ENCODE measurements around the gene OSR1. TPM values are rescaled to one million over a fixed set of nuclear protein-coding genes. Genes with fewer than 3 reads are reported as not detected.

The OSR1 gene
- total and polyA plus RNA-seq, 2 of the 4 experiments (the other 2 are of a cell fraction), result 12.4 to 48.0 TPM

DNA sequence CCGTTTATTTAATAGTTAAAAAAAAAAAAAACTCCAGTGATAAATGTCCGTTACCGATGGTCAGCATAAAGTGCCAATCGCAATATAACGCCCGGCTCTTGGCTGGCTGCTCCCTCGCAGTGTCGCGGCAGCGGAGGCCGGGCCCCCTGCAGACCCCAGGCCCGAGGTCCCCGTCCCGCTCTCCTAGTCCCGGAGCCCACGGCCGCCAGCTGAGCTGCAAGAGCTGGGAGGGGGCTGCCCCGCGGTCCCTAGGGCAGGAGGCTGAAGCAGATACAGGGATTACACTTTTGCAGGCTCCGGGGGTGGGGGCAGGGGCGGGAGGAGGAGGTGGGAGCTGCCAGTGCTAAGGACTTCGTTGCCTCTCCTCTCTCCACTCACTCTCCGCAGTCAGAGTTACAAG is 6.9 kb downstream of the OSR1 start:
- Histone ChIP-seq H3K4me3 (ENCODE audit: insufficient read depth, low read depth, low read length) (no peak overlapping the region), H3K9me1 (ENCODE audit: insufficient read depth, low read length) (peaks cover 20% of the 10 kb centered on the region), H2AFZ (replicated peaks; ENCODE audit: low read length, poor library complexity) (no peak overlapping the region), H3K9ac (ENCODE audit: low read depth, low read length) (no peak overlapping the region), H2BK20ac (ENCODE audit: low read depth, low read length) (no peak overlapping the region), H3K56ac (ENCODE audit: extremely low read depth, insufficient read depth, low read length) (no peak overlapping the region), H3K27ac (ENCODE audit: insufficient read depth, low read length) (no peak overlapping the region), H3K14ac (replicated peaks; ENCODE audit: low read depth, low read length) (no peak overlapping the region), H3K27me3 (ENCODE audit: control insufficient read depth, insufficient read depth, low read length) (no peaks in the 10 kb centered on the region), H4K91ac (ENCODE audit: insufficient read depth, low read depth, low read length) (no peak overlapping the region), H3K36me3 (ENCODE audit: control insufficient read depth, insufficient read depth, low read length) (peaks cover 45% of the 10 kb centered on the region), H4K20me1 (ENCODE audit: insufficient read depth, low read length) (peaks cover 31% of the 10 kb centered on the region), H3K23ac (ENCODE audit: low read depth, low read length) (no peak overlapping the region), H3K4me1 (ENCODE audit: control insufficient read depth, insufficient read depth, low read length) (peaks cover 11% of the 10 kb centered on the region), H2BK120ac (ENCODE audit: low read depth, low read length) (no peak overlapping the region), H4K8ac (ENCODE audit: low read depth in 2 of 2, low read length in 2 of 2) (no peak overlapping the region), H3K9me3 (ENCODE audit: control insufficient read depth, insufficient read depth, low read length) (no peaks in the 10 kb centered on the region), H3K18ac (ENCODE audit: low read depth, low read length) (no peak overlapping the region), H2BK5ac (ENCODE audit: low read depth, low read length, poor library complexity, severe bottlenecking) (no peak overlapping the region), H4K5ac (ENCODE audit: low read depth, low read length) (no peak overlapping the region), H3K4ac (ENCODE audit: low read depth, low read length) (no peak overlapping the region), H2AK9ac (replicated peaks; ENCODE audit: low read depth, low read length, poor library complexity) (no peak overlapping the region), H2AK5ac (ENCODE audit: low read depth, low read length) (no peak overlapping the region), H3K79me1 (ENCODE audit: low read depth in 1 of 2, low read length in 2 of 2) (peaks cover 25 to 59% of the 10 kb centered on the region in 2 experiments), H2BK15ac (ENCODE audit: low read depth, low read length) (no peak overlapping the region), H3K4me2 (ENCODE audit: low read depth, low read length) (no peak overlapping the region)
- dilution Hi-C loops (cut with HindIII; ENCODE audit: low sequenced_read_pairs, unreplicated experiment), result no loop called here
- TF ChIP-seq POLR2A (IDR thresholded peaks at IDR 0.05; ENCODE audit: low read depth, low read length) (no peak), ELK1 (IDR thresholded peaks at IDR 0.05; ENCODE audit: borderline replicate concordance, low read depth, low read length) (no peak), RCOR1 (IDR thresholded peaks at IDR 0.05; ENCODE audit: insufficient replicate concordance, low read length) (no peak), CEBPB (IDR thresholded peaks at IDR 0.05; ENCODE audit: low read depth, low read length) (no peak), NFE2L2 (IDR thresholded peaks at IDR 0.05; ENCODE audit: low read depth, low read length) (no peak), MXI1 (IDR thresholded peaks at IDR 0.05; ENCODE audit: borderline replicate concordance, low read depth, low read length) (no peak)
- TF ChIP-seq, protein P1, sequence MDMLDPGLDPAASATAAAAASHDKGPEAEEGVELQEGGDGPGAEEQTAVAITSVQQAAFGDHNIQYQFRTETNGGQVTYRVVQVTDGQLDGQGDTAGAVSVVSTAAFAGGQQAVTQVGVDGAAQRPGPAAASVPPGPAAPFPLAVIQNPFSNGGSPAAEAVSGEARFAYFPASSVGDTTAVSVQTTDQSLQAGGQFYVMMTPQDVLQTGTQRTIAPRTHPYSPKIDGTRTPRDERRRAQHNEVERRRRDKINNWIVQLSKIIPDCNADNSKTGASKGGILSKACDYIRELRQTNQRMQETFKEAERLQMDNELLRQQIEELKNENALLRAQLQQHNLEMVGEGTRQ (IDR thresholded peaks at IDR 0.05; ENCODE audit: low read depth, low read length), result no peak
- ATAC-seq (ENCODE audit: low read depth), result no peak
- CTCF ChIA-PET, result no interaction called here
- WGBS, 2 experiments (ENCODE audit: extremely low coverage in 2 of 2, insufficient read length in 1 of 2), result 89% methylated on average over 6 of the region's 23 CpGs; no CpG with 5 or more reads in 1 of the 2 experiments
- intact Hi-C loops (cut with micrococcal nuclease), result no loop called here
- POLR2A ChIA-PET (ENCODE audit: unreplicated experiment), result no interaction called here
- in situ Hi-C loops (cut with MboI; ENCODE audit: low sequenced_read_pairs), result loop anchor here (10.0 kb wide), 1 partner anchor 227 kb away; no protein-coding TSS in a partner anchor
- BruUV-seq (replicated peaks), result no TSS peak
- no peak for DNase-seq

All from IMR-90 (cell line).